Uterus (tissue), 2 donors: ENCODE results near the gene PCSK7.

Experiments
- POLR2A ChIP-seq, 2 donors: fragments of 450-650 bp; IDR thresholded peaks; one replicate each; pipeline ENCODE4 v1.6.1; 2016; ENCODE audit warnings: antibody characterized with exemption in 2 of 2, mild to moderate bottlenecking in 1 of 2, moderate library complexity in 1 of 2
- TF ChIP-seq, protein P1 (sequence below), 4 experiments: fragments of 200-600 bp in 2 of 4; fragments of 450-650 bp in 2 of 4; sonication (generic) in 2 of 4; IDR thresholded peaks; one replicate each; pipeline ENCODE4 v1.5.1; 2016 to 2019; ENCODE audit warnings: antibody characterized with exemption in 4 of 4, mild to moderate bottlenecking in 2 of 4, moderate library complexity in 1 of 4

DNA sequence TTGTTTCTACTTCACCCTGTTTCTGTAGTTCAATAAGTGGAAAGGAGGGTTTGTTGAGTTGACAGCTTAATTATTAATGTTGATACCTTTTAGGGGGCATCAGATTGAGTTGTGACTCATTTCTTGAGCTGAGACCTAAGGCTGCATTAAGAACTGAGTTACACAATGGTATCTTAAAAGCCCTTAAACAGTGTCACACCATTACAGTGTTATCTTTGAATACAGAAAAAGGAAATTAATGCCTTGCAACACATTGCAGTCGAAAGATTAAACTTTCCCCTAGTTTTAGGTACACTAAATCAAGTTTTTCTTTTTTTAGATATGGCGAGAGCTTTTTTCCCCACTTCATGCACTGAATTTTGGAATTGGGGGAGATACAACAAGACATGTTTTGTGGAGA lies 71.0 kb downstream of the PCSK7 start:
- TF ChIP-seq, protein P1, sequence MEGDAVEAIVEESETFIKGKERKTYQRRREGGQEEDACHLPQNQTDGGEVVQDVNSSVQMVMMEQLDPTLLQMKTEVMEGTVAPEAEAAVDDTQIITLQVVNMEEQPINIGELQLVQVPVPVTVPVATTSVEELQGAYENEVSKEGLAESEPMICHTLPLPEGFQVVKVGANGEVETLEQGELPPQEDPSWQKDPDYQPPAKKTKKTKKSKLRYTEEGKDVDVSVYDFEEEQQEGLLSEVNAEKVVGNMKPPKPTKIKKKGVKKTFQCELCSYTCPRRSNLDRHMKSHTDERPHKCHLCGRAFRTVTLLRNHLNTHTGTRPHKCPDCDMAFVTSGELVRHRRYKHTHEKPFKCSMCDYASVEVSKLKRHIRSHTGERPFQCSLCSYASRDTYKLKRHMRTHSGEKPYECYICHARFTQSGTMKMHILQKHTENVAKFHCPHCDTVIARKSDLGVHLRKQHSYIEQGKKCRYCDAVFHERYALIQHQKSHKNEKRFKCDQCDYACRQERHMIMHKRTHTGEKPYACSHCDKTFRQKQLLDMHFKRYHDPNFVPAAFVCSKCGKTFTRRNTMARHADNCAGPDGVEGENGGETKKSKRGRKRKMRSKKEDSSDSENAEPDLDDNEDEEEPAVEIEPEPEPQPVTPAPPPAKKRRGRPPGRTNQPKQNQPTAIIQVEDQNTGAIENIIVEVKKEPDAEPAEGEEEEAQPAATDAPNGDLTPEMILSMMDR (IDR thresholded peaks at IDR 0.05) = no peak
- no peak for TF ChIP-seq POLR2A (IDR thresholded peaks at IDR 0.05)
